ENCODE measurements around the gene SNN. TPM values are rescaled to one million over a fixed set of nuclear protein-coding genes. Genes with fewer than 3 reads are reported as not detected.
A peak's percentile ranks its signal among the peaks of the same experiment; 100 is the strongest.

SNN gene
- total RNA-seq, 6 experiments from 2014 or later = 4.6 to 7.6 (median 6.5) TPM

DNA sequence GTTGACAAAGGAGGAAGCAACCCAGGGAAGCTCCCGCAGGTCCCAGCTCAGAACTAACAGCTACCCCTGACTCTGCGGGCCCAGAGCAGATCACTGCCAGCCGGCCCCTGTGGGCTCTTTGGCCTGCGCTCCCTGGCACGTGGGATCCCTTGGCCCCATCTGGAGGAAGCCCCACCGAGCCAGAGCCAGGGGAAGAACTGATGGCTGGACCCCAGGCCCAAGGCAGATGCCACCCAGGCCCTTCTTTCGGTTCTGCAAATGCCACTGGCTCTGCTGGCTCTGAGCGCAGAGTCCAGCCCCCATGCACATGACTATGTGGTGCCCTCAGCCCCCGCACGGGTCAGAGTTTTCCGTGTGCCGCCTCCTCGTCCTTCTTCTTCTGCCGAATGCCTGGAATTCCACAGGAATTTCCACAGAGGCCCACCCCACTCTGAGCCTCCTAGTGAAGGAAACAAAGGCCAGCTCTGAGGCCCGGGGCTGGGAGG is 35.8 kb upstream of the SNN start:
- peak; percentile 76 for DNase-seq
- Mint-ChIP-seq H3K9me3 (no peaks in the 10 kb centered on the region), H3K4me3 (peak overlapping the region; percentile 61), H3K36me3 (ENCODE audit: low read depth) (no peaks in the 10 kb centered on the region), H3K27ac (peak overlapping the region; percentile 91), H3K27me3 (ENCODE audit: insufficient read depth) (no peaks in the 10 kb centered on the region), H3K4me1 (ENCODE audit: low read depth) (peaks cover 49% of the 10 kb centered on the region)
- TF ChIP-seq, protein P1, sequence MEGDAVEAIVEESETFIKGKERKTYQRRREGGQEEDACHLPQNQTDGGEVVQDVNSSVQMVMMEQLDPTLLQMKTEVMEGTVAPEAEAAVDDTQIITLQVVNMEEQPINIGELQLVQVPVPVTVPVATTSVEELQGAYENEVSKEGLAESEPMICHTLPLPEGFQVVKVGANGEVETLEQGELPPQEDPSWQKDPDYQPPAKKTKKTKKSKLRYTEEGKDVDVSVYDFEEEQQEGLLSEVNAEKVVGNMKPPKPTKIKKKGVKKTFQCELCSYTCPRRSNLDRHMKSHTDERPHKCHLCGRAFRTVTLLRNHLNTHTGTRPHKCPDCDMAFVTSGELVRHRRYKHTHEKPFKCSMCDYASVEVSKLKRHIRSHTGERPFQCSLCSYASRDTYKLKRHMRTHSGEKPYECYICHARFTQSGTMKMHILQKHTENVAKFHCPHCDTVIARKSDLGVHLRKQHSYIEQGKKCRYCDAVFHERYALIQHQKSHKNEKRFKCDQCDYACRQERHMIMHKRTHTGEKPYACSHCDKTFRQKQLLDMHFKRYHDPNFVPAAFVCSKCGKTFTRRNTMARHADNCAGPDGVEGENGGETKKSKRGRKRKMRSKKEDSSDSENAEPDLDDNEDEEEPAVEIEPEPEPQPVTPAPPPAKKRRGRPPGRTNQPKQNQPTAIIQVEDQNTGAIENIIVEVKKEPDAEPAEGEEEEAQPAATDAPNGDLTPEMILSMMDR (IDR thresholded peaks at IDR 0.05) = no peak

- Mint-ChIP-seq H3K9me3 (no peaks in the 10 kb centered on the region), H3K36me3 (ENCODE audit: low read depth) (no peaks in the 10 kb centered on the region), H3K4me1 (ENCODE audit: low read depth) (peaks cover 43% of the 10 kb centered on the region), H3K27ac (peak overlapping the region; percentile 91), H3K4me3 (peak overlapping the region; percentile 61), H3K27me3 (ENCODE audit: insufficient read depth) (no peaks in the 10 kb centered on the region)
- no peak for DNase-seq
- TF ChIP-seq, protein P1 (IDR thresholded peaks at IDR 0.05) = no peak
These were observed 35.1 kb upstream of the SNN start for GRCh38 chr16:11633113-11633512.

- TF ChIP-seq, protein P1 (IDR thresholded peaks at IDR 0.05) = no peak
- no peaks in the 10 kb centered on the region for H3K9me3 Mint-ChIP-seq
- no peak overlapping the region for H3K27ac Mint-ChIP-seq
- DNase-seq = no peak
- H3K4me1 Mint-ChIP-seq (ENCODE audit: low read depth) = peaks cover 41% of the 10 kb centered on the region
- H3K27me3 Mint-ChIP-seq (ENCODE audit: insufficient read depth) = no peaks in the 10 kb centered on the region
- no peak overlapping the region for H3K4me3 Mint-ChIP-seq
- H3K36me3 Mint-ChIP-seq (ENCODE audit: low read depth) = no peaks in the 10 kb centered on the region
These were observed 33.9 kb upstream of the SNN start for GRCh38 chr16:11634312-11634711.

GRCh38 chr16:11635113-11635652 is 33.1 kb upstream of the SNN start:
- DNase-seq = no peak
- TF ChIP-seq, protein P1 (IDR thresholded peaks at IDR 0.05) = no peak
- H3K4me3 Mint-ChIP-seq = no peak overlapping the region
- peaks cover 45% of the 10 kb centered on the region for H3K4me1 Mint-ChIP-seq (ENCODE audit: low read depth)
- H3K36me3 Mint-ChIP-seq (ENCODE audit: low read depth) = no peaks in the 10 kb centered on the region
- no peak overlapping the region for H3K27ac Mint-ChIP-seq
- H3K9me3 Mint-ChIP-seq = no peaks in the 10 kb centered on the region
- no peaks in the 10 kb centered on the region; the same call in 1 of the 2 replicates for H3K27me3 Mint-ChIP-seq (ENCODE audit: insufficient read depth)

GRCh38 chr16:11635679-11636171 is 32.5 kb upstream of the SNN start:
- TF ChIP-seq, protein P1 (IDR thresholded peaks at IDR 0.05) = no peak
- Mint-ChIP-seq H3K4me3 (no peak overlapping the region), H3K27ac (no peak overlapping the region), H3K36me3 (ENCODE audit: low read depth) (no peaks in the 10 kb centered on the region), H3K4me1 (ENCODE audit: low read depth) (peaks cover 50% of the 10 kb centered on the region), H3K9me3 (no peaks in the 10 kb centered on the region), H3K27me3 (ENCODE audit: insufficient read depth) (peaks cover 2% of the 10 kb centered on the region)
- no peak for DNase-seq
